ENCODE data around the gene RNASE11.
A peak's percentile ranks its signal among the peaks of the same experiment; 100 is the strongest.

Gene RNASE11

GRCh38 chr14:20587489-20588154 lies at the start of gene RNASE11:
Gene RNASE11 (minus strand): TSS chr14:20588001.
- Mint-ChIP-seq H3K4me1 (peaks cover 3% of the 10 kb centered on the region), H3K27ac (no peak within 1 kb of the TSS), H3K27me3 (peaks cover 14% of the 10 kb centered on the region), H3K36me3 (no peaks in the 10 kb centered on the region), H3K9me3 (no peaks in the 10 kb centered on the region), H3K4me3 (no peak within 1 kb of the TSS)
- CTCF ChIA-PET = interaction anchor here (1.2 kb wide), 1 partner anchor 172 kb away, joined by 3 read pairs; no protein-coding TSS in a partner anchor
- DNase-seq = no peak

DNA sequence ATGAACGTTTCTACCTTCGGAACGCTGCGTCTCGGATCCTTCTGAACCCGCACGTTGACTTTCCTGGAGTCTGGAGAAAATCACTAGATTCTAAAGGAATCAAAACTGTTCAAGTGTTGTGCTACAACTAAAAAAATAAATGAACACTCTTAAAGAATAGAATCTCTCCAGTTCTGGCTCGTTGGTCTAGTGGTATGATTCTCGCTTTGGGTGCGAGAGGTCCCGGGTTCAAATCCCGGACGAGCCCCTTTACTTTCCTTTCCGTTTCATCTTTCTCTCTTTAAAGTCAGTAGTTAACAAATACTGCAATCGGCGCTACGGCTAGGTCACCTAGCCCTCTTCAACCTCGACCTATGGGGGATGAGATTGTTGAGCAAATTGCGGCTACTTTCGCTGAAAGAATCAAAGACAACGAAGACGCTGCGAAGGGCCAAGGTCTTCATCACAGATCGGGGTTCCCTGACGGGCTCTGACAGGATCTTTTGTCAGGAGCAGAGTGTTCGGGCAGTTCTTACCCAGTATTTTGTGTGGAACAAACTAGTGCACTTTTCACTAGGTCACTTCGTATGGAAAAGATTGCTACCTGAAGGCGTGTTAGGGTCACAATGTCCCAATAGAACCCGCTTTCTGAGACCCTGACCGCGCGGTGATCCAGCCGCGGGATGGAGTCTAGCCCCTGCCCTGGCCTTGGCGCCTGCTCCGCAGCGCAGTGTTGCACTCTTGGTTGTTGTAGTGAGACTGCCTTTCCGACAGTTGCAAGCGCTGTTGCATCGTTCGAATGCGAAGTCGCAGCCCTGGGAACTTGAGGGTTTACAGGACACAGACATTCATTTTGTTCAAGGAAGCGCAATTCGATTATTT lies 45.3 kb upstream of the RNASE11 start:
- Mint-ChIP-seq H3K36me3 (no peaks in the 10 kb centered on the region), H3K9me3 (no peaks in the 10 kb centered on the region), H3K27me3 (peaks cover 82% of the 10 kb centered on the region), H3K4me3 (peak overlapping the region; percentile 69), H3K4me1 (peaks cover 33% of the 10 kb centered on the region), H3K27ac (peak overlapping the region; percentile 81)
- DNase-seq = peak; percentile 63
- CTCF ChIA-PET = interaction anchor here (3.1 kb wide), 1 partner anchor 51 kb away, joined by 16 read pairs; the partner anchor contains the start of gene RNASE4

- Mint-ChIP-seq H3K9me3 (no peaks in the 10 kb centered on the region), H3K27me3 (peaks cover 88% of the 10 kb centered on the region), H3K4me1 (peaks cover 33% of the 10 kb centered on the region)
Measured at GRCh38 chr14:20632448-20632830, 44.6 kb upstream of the RNASE11 start.

DNA sequence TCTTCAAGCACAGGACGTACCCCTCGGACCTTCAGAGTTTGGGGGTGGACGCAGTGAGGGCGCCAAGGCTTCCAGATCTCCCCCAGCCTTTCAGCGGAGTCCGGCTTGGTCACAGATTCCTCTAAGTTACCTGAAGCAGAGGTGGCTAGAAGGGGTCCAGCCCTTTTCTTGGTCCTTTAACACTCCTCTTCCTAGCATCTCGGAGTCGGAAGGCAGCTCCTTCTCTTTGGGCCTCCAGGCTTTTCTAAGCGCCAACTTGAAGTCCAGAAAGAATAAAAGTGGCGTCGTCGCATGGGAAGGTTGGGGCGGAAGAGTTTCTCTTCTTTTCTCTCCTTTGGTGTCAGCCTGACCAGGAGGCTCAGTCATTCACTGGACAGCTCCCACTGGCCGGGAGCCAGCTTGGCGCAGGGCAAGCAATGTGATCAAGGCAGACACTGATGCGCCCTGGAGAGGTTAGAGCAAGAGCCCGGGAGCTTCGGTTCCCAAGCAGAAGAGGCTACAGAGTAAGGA lies 44.1 kb upstream of the RNASE11 start:
- peak overlapping the region; percentile 69 for H3K4me3 Mint-ChIP-seq
- no peaks in the 10 kb centered on the region for H3K36me3 Mint-ChIP-seq
- peaks cover 34% of the 10 kb centered on the region for H3K4me1 Mint-ChIP-seq
- peaks cover 90% of the 10 kb centered on the region for H3K27me3 Mint-ChIP-seq
- no peak overlapping the region for H3K27ac Mint-ChIP-seq
- DNase-seq = no peak
- CTCF ChIA-PET = interaction anchor here (1.0 to 3.1 kb wide), 7 partner anchors 18 to 227 kb away, joined by 3 to 16 read pairs (median 3); partner anchors contain the start of gene RNASE4
- no peaks in the 10 kb centered on the region for H3K9me3 Mint-ChIP-seq

More at GRCh38 chr14:20632448-20632830, 44.6 kb upstream of the RNASE11 start:
- peak overlapping the region; percentile 81 for H3K27ac Mint-ChIP-seq
- no peaks in the 10 kb centered on the region for H3K36me3 Mint-ChIP-seq
- DNase-seq = peak; percentile 25
- CTCF ChIA-PET = interaction anchor here (1.0 to 3.1 kb wide), 5 partner anchors 19 to 226 kb away, joined by 3 to 16 read pairs (median 3); partner anchors contain the start of gene RNASE4
- peak overlapping the region; percentile 69 for H3K4me3 Mint-ChIP-seq

DNA sequence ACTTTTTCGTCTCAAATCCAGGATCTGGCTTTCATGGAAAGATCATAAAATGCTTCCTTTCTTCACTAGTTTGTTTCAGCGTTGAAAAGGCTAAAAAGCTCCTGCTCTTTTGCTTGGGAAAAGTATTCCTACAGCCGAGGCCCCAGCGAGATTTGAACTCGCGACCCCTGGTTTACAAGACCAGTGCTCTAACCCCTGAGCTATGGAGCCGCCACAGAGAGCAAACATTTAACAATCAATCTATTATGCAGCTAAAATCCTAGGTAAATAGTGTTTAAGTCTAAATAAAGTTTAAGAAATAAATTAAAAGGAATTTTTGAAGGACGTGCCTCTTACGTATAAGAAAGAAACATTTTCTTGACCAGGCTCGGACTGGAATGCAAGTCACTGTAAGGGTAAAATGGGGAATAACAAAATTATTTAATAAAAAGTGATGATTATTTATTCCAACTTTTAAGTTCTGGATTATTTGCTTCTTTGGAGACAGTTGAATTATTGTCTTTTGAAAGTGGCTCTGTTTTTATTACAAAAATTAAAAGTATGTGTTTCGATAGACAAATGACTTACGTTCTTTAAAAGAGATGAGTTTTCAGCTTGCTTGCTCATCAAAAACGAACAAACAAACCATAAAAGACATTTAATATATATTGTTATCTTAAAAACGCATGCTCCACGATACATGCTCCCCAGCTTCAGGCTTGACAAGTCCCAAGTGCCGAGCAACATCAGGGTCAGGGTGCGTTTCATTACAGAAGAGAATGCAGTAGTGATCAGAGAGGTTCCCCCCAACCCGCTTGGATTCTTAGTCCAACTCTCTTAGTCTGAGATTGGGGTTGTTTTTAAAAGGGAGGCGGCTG lies 43.5 kb upstream of the RNASE11 start:
- H3K36me3 Mint-ChIP-seq = no peaks in the 10 kb centered on the region
- peak overlapping the region; percentile 31 for H3K27ac Mint-ChIP-seq
- DNase-seq = peak; percentile 34
- peaks cover 90% of the 10 kb centered on the region for H3K27me3 Mint-ChIP-seq
- CTCF ChIA-PET = interaction anchor here (0.7 to 3.1 kb wide), 9 partner anchors 18 to 303 kb away, joined by 3 to 16 read pairs (median 3); partner anchors contain the start of gene RNASE4
- H3K9me3 Mint-ChIP-seq = no peaks in the 10 kb centered on the region
- peaks cover 38% of the 10 kb centered on the region for H3K4me1 Mint-ChIP-seq
- peak overlapping the region; percentile 69 for H3K4me3 Mint-ChIP-seq

DNA sequence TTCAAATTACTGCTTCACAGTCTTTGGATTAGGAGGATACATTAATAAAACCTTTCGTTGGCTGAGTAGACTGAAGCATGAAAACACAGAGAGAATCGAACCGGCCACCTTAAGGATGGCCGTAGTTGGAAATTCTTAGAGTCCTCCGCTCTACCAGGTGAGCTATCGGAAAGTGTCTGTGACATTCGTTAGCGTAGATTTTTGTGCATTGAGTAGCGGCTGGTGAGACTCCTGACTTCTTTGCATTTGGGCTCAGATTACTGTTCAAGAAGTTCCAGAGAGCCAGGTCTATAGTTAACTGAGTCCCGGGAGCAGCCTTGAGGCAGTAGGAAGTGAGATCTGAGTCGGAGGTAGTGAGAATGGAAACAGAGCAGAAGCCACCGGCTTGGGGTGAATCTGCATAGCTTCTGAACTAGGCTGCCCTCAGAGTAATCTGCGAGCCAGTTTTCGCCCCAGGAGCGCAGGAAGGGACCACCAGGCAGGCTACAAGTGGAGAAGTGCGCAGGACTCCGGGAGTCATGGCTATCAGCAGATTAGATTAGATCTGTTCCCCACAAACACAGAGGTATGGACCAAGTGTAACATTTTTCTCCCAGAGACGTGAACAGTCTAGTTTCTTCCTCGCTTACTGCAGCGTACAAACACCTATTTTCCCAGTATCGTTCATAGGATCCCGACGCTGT lies 42.7 kb upstream of the RNASE11 start:
- no peaks in the 10 kb centered on the region for H3K9me3 Mint-ChIP-seq
- peaks cover 90% of the 10 kb centered on the region for H3K27me3 Mint-ChIP-seq
- peaks cover 41% of the 10 kb centered on the region for H3K4me1 Mint-ChIP-seq
- peak overlapping the region; percentile 53 for H3K27ac Mint-ChIP-seq
- peaks cover under 1% of the 10 kb centered on the region for H3K36me3 Mint-ChIP-seq
- H3K4me3 Mint-ChIP-seq = peak overlapping the region; percentile 51
- DNase-seq = no peak
- CTCF ChIA-PET = interaction anchor here (0.7 to 3.1 kb wide), 6 partner anchors 17 to 302 kb away, joined by 3 to 16 read pairs (median 4); partner anchors contain the start of gene RNASE4

- CTCF ChIA-PET = interaction anchor here (0.5 to 1.5 kb wide), 3 partner anchors 15 to 286 kb away, joined by 3 to 6 read pairs (median 3); no protein-coding TSS in a partner anchor
- Mint-ChIP-seq H3K36me3 (peaks cover 4% of the 10 kb centered on the region), H3K27ac (no peak overlapping the region), H3K4me1 (peaks cover 57% of the 10 kb centered on the region), H3K9me3 (peaks cover 5% of the 10 kb centered on the region), H3K4me3 (no peak overlapping the region), H3K27me3 (peaks cover 86% of the 10 kb centered on the region)
- DNase-seq = no peak
Measured at GRCh38 chr14:20628063-20628854, 40.5 kb upstream of the RNASE11 start.

- peaks cover 86% of the 10 kb centered on the region for H3K27me3 Mint-ChIP-seq
- DNase-seq = no peak
- peaks cover 4% of the 10 kb centered on the region for H3K36me3 Mint-ChIP-seq
- no peak overlapping the region for H3K4me3 Mint-ChIP-seq
- H3K4me1 Mint-ChIP-seq = peaks cover 58% of the 10 kb centered on the region
- H3K27ac Mint-ChIP-seq = no peak overlapping the region
- peaks cover 5% of the 10 kb centered on the region for H3K9me3 Mint-ChIP-seq
- CTCF ChIA-PET = interaction anchor here (1.5 kb wide), 1 partner anchor 14 kb away, joined by 6 read pairs; no protein-coding TSS in a partner anchor
Measured at GRCh38 chr14:20627346-20628027, 39.7 kb upstream of the RNASE11 start.

DNA sequence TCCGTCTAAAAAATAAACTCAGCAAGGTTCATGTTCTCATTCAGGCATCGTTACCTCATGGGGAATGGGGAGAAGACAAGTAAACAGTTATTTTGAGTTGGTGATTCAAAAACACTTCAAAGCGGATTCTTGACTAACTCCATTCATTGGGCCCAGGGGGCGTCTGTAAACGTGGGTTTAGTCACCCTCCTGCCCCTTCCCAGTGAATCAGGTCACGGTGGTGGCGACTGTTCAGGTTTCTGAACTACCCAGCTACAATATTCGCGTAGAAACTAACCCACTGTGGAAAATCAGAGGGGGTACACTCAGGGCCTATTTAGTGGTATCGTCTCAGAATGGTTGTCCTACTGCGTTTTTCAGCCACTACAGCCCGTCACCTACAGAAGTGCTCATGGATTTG lies 38.5 kb upstream of the RNASE11 start:
- H3K27ac Mint-ChIP-seq = no peak overlapping the region
- peaks cover 4% of the 10 kb centered on the region for H3K36me3 Mint-ChIP-seq
- peaks cover 85% of the 10 kb centered on the region for H3K27me3 Mint-ChIP-seq
- H3K9me3 Mint-ChIP-seq = peaks cover 5% of the 10 kb centered on the region
- DNase-seq = no peak
- no peak overlapping the region for H3K4me3 Mint-ChIP-seq
- peaks cover 51% of the 10 kb centered on the region for H3K4me1 Mint-ChIP-seq
- CTCF ChIA-PET = no interaction called here

DNA sequence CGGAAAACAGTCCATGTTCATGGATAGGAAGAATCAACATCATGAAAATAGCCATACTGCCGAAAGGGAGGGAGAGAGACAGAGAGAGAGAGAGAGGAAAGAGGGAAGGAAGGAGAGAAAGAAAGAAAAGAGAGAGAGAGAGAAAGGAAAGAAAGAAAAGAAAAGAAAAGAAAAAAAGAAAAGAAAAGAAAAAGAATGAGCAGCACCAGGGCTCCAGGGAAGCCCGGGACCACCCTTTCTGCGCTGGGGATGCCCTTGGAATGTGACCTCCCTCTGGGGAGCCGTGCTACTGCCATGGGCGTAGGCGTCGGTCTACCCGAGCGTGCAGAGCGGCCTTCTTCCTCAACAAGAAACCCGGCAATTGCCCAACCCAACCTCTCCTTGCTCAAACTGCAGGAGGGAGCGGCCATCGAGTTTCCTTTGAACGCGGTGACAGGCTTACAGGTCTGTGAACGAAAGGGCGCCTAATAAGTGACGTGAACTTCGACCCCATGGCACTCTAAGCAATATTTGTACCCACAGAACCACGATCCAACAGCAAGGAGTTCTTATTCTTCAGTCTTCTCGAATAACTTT lies 36.8 kb upstream of the RNASE11 start:
- H3K27ac Mint-ChIP-seq = peak overlapping the region; percentile 80
- H3K4me3 Mint-ChIP-seq = peak overlapping the region; percentile 61
- H3K36me3 Mint-ChIP-seq = peaks cover 4% of the 10 kb centered on the region
- peaks cover 75% of the 10 kb centered on the region for H3K27me3 Mint-ChIP-seq
- peaks cover 41% of the 10 kb centered on the region for H3K4me1 Mint-ChIP-seq
- H3K9me3 Mint-ChIP-seq = peaks cover 5% of the 10 kb centered on the region
- DNase-seq = peak; percentile 58
- CTCF ChIA-PET = no interaction called here

DNA sequence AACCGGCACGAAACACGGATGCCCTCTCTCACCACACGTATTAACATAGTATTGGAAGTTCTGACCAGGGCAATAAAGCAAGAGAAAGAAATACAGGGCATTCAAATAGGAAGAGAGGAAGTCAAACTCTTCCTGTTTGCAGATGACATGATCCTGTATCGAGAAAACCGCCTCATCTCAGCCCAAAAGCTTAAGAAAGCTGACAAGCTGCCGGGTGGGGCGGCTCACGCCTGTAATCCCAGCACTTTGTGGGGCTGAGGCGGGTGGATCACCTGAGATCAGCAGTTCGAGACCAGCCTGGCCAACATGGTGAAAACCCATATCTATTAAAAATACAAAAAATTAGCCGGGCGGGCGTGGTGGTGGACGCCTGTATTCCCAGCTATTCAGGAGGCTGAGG lies 36.0 kb upstream of the RNASE11 start:
- Mint-ChIP-seq H3K27me3 (peaks cover 72% of the 10 kb centered on the region), H3K27ac (no peak overlapping the region), H3K36me3 (peaks cover 4% of the 10 kb centered on the region), H3K4me1 (peaks cover 41% of the 10 kb centered on the region), H3K9me3 (peaks cover 5% of the 10 kb centered on the region), H3K4me3 (peak overlapping the region; percentile 40)
- CTCF ChIA-PET = interaction anchor here (1.1 kb wide), 1 partner anchor 234 kb away, joined by 3 read pairs; no protein-coding TSS in a partner anchor
- DNase-seq = no peak
